Cardiac fibroblast (primary cell): ENCODE results near the gene ABHD3.

Source experiments
- DNase-seq, 2 donors: peaks; one replicate each; pipeline versions ENCODE4 v3.0.0 to v3.0.0-alpha.2; 2010; ENCODE audit warnings: low read depth in 2 of 2
- H3K4me3 ChIP-seq, 2 donors: replicated peaks in 1 of 2; 1 replicate in 1 of 2; 2 replicates in 1 of 2; pipeline ENCODE4 v1.5.1; 2011; ENCODE audit warnings: low read depth in 2 of 2, low read length in 2 of 2, mild to moderate bottlenecking in 2 of 2, moderate library complexity in 1 of 2
- CTCF ChIP-seq: IDR thresholded peaks from one replicate; pipeline ENCODE4 v1.5.1; 2011; ENCODE audit warnings: low read depth, mild to moderate bottlenecking, low read length, inconsistent platforms

Gene ABHD3

GRCh38 chr18:21672521-21673267 lies 31.9 kb downstream of the ABHD3 start:
- DNase-seq: peak; percentile 27 to 31
- no peak for TF ChIP-seq CTCF
- no peak overlapping the region for H3K4me3 ChIP-seq

DNA sequence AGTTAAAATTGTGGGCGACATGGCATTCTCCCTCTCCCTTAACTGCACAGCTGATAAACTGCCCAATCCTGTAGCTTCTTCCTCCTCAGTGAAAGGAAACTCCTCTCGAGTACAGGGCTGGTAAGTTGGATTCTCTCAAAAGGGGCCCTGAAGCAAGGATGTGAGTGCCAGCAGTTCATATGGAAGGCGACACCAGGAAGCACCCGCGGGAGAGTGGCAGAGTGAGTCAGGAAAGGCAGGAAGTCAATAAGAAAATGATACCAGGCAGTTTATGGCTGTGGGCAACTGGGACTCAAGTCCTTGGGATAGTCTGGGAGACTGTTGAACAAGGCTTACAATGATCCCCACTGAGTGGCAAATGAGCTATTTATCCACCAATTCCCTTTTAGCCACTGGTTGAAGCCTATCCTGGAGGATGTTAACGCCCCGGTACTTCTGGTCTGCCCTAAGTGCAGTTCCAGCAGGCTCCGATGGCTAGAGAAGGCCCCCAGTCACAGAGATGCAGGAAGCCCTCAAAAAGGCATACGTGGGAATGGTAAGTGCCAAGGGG lies 34.8 kb downstream of the ABHD3 start:
- no peak overlapping the region for H3K4me3 ChIP-seq
- TF ChIP-seq CTCF: no peak
- no peak for DNase-seq

- DNase-seq: no peak
- no peak for TF ChIP-seq CTCF
- no peak overlapping the region for H3K4me3 ChIP-seq
Observed at GRCh38 chr18:21664069-21664468, 40.5 kb downstream of the ABHD3 start.

- peak in 1 of 2 donors; percentile 12 for DNase-seq
- no peak for TF ChIP-seq CTCF
- no peak overlapping the region for H3K4me3 ChIP-seq
Observed at GRCh38 chr18:21663578-21663977, 41.0 kb downstream of the ABHD3 start.

DNA sequence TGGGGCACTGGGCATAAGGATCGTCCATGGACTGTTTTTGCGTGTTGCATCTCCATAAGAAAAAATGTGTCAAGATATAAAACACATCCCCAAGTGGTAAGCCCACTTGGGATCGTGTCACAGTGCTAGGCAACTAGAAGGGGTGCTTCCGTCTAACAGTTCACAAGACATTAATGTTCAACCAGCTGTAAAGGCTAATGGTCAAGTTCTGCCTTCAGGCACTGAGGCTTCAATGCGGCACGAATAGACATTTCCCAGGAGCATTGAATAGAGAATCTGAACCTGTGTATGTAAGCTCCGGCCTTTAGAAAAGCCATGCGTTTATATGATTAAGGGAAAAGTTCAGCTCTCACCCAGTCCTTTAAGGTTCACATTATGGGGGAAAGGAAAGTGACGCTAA lies 42.0 kb downstream of the ABHD3 start:
- no peak for TF ChIP-seq CTCF
- no peak for DNase-seq

GRCh38 chr18:21660078-21660477 lies 44.5 kb downstream of the ABHD3 start:
- H3K4me3 ChIP-seq: no peak overlapping the region
- no peak for TF ChIP-seq CTCF
- no peak for DNase-seq

More for the DNA sequence above, 42.0 kb downstream of the ABHD3 start:
- no peak overlapping the region for H3K4me3 ChIP-seq
